Measurements from ENCODE around the gene OGG1.

OGG1 gene

DNA sequence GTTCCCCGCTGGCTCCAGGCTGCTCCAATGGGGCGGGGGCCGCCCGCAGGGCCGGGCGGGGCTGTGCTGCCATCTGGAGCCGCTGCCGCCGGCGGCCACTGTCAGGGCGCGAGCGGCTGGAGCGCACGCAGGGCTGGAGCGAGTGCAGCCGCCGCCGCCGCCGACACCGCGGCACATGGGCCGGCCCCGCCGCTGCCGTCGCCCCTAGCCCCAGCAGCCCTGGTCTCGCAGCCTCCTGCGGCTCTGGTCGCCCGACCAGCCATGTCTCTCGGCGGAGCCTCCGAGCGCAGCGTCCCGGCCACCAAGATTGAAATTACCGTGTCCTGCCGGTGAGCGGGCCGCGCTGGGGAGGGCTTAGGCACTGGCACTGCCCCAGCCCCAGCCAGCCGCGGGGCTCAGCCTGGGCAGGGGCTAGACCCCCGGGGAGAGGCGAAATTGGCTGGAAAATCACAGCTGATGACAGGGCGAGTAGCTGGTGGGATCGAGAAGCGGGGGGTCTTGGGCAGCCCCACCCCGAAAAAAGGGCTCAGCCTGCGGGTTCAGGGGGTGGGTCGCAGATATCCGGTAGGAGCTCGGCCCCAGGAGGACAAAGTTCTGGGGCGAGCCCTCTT, 45.9 kb upstream of the OGG1 start, which contains the start of gene CPNE9:
TSS of gene CPNE9 (plus strand) at position 98 of the 611 bp plus-strand sequence. CDS start at position 262, 164 bp downstream.
- Mint-ChIP-seq H3K9me3 (peaks cover 3% of the 10 kb centered on the region), H3K4me1 (no peaks in the 10 kb centered on the region), H3K27me3 (ENCODE audit: low read depth) (peaks cover 44% of the 10 kb centered on the region), H3K27ac (no peak within 1 kb of the TSS), H3K36me3 (ENCODE audit: low read depth) (peaks cover 19% of the 10 kb centered on the region), H3K4me3 (peak within 1 kb of the TSS; percentile 39 to 70 (median 44))
- TF ChIP-seq, protein P1, sequence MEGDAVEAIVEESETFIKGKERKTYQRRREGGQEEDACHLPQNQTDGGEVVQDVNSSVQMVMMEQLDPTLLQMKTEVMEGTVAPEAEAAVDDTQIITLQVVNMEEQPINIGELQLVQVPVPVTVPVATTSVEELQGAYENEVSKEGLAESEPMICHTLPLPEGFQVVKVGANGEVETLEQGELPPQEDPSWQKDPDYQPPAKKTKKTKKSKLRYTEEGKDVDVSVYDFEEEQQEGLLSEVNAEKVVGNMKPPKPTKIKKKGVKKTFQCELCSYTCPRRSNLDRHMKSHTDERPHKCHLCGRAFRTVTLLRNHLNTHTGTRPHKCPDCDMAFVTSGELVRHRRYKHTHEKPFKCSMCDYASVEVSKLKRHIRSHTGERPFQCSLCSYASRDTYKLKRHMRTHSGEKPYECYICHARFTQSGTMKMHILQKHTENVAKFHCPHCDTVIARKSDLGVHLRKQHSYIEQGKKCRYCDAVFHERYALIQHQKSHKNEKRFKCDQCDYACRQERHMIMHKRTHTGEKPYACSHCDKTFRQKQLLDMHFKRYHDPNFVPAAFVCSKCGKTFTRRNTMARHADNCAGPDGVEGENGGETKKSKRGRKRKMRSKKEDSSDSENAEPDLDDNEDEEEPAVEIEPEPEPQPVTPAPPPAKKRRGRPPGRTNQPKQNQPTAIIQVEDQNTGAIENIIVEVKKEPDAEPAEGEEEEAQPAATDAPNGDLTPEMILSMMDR (IDR thresholded peaks at IDR 0.05; ENCODE audit: unreplicated experiment in 3 of 3) = no peak

DNA sequence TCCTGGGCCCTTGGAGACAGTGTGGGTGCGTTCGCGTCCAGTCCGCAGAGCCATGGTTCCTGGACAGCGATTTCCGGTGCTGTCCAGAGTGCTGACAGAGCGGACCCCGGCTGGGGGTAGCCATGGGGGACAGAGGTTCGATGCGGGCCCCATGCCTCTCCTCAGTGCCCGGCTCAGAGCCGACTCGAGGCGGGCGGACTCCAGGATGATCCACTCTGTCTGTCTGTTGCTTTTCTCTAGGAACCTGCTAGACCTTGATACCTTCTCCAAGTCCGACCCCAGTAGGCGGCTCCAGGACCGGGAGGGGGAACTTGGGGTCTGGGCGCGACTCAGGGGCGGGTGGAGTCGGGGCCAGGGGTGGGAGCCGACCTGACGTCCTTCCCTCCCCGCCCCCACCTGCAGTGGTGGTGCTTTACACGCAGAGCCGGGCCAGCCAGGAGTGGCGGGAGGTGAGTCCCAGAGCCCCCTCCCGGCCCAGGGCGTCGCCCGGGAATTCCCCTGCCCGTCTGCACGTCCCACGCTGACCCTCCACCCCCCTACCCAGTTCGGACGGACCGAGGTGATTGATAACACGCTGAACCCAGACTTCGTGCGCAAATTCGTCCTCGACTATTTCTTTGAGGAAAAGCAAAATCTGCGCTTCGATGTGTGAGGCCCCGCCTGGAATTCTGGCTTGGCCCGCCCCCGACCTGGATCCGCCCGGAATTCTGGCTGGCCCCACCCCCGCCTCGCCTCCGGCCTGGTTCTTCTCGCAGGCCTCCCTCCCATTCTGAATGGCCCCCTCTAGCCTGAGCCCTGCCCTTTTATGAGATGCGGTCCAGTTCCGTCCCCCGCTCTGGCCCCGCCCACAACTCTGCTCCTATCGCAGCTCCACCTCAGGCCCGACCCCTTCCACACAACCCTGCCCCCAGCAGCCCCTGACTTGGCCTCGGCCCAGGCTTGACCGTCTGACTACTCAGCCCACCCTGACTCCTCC, 45.1 kb upstream of the OGG1 start:
- Mint-ChIP-seq H3K27me3 (ENCODE audit: low read depth) (peaks cover 44% of the 10 kb centered on the region), H3K36me3 (ENCODE audit: low read depth) (peaks cover 16% of the 10 kb centered on the region), H3K4me3 (peak overlapping the region; percentile 39 to 70 (median 54)), H3K27ac (no peak overlapping the region), H3K4me1 (no peaks in the 10 kb centered on the region), H3K9me3 (peaks cover 3% of the 10 kb centered on the region)
- TF ChIP-seq, protein P1 (IDR thresholded peaks at IDR 0.05; ENCODE audit: unreplicated experiment in 3 of 3) = no peak

DNA sequence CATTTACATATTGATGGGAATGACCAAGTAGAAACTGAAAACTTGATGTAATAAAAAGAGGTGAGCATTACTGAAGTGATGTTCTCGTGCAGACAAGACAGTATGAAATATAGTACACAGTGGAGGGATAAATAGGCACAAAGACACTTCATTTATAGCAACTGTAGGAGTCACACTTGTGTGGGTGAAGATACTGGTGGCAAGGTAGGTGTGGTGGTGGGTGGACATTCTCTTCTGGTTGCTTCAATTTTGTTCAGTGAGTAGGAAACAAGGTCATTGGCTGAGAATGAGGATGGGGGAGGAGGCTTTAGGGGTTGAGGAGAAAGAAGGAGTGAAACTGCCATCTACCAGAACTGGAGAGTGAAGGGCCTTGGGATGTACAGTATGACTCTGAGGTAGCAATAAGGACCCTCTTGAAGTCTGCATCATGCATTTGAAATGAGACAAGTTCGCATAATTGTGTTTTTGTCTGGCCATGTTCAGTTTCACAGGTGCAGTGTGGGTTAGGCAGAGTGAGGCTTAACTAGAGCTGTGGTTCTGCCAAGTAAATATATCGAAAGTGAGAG, 39.5 kb upstream of the OGG1 start:
- peaks cover 33% of the 10 kb centered on the region for H3K27me3 Mint-ChIP-seq (ENCODE audit: low read depth)
- H3K27ac Mint-ChIP-seq = no peak overlapping the region
- peaks cover 3% of the 10 kb centered on the region for H3K9me3 Mint-ChIP-seq
- H3K36me3 Mint-ChIP-seq (ENCODE audit: low read depth) = no peaks in the 10 kb centered on the region
- no peak overlapping the region for H3K4me3 Mint-ChIP-seq
- H3K4me1 Mint-ChIP-seq = no peaks in the 10 kb centered on the region
- TF ChIP-seq, protein P1 (IDR thresholded peaks at IDR 0.05; ENCODE audit: unreplicated experiment in 3 of 3) = no peak

DNA sequence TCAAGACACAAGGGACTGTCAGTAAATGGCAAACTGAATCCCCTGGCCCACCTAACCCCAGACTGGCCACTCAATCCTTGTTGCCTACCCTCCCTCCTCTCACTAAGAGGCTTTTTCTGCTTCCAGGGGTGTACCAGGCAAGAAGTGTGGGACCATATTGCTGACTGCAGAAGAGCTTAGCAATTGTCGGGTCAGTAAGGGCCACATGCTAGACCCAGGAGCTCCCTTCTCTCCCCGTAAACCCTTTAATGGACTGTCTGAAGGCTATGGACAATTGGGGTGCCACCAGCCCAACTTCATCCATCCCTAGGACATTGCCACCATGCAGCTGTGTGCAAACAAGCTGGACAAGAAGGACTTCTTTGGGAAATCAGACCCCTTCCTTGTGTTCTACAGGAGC, 37.3 kb upstream of the OGG1 start:
- H3K9me3 Mint-ChIP-seq = peaks cover under 1% of the 10 kb centered on the region
- H3K27ac Mint-ChIP-seq = no peak overlapping the region
- peaks cover 7% of the 10 kb centered on the region for H3K4me1 Mint-ChIP-seq
- H3K4me3 Mint-ChIP-seq = no peak overlapping the region
- H3K27me3 Mint-ChIP-seq (ENCODE audit: low read depth) = peaks cover 14% of the 10 kb centered on the region
- H3K36me3 Mint-ChIP-seq (ENCODE audit: low read depth) = no peaks in the 10 kb centered on the region
- TF ChIP-seq, protein P1 (IDR thresholded peaks at IDR 0.05; ENCODE audit: unreplicated experiment in 3 of 3) = no peak

DNA sequence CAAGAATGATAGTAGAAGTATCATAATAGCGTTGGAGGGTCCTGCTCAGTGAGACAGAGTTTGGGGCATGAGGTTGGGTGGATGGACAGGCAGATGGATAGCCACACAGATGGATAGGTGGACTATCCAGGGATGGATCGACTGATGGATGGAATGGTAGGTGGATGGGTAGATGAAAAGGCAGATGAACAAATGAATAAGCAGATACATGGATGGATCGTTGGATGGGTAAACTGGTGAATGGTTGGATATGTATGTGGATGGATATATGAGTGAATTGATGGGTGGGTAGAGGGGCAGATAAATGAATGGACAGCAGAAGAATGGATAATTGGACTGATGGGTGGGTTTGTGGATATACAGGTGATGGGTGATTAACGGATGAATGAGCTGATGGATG, 36.6 kb upstream of the OGG1 start:
- Mint-ChIP-seq H3K27ac (no peak overlapping the region), H3K36me3 (ENCODE audit: low read depth) (no peaks in the 10 kb centered on the region), H3K4me3 (no peak overlapping the region), H3K4me1 (peaks cover 7% of the 10 kb centered on the region), H3K9me3 (no peaks in the 10 kb centered on the region), H3K27me3 (ENCODE audit: low read depth) (peaks cover 14% of the 10 kb centered on the region)
- TF ChIP-seq, protein P1 (IDR thresholded peaks at IDR 0.05; ENCODE audit: unreplicated experiment in 3 of 3) = no peak

Data from nephron (organoid).